Kidney epithelial cell (primary cell): ENCODE data around the gene CRIP1. TPM values are rescaled to one million over a fixed set of nuclear protein-coding genes. Genes with fewer than 3 reads are reported as not detected.
A peak's percentile ranks its signal among the peaks of the same experiment; 100 is the strongest.

Source experiments
- DNase-seq: peaks from one replicate; pipeline ENCODE4 v3.0.0-alpha.2; 2010; ENCODE audit warnings: low read depth
- H3K27me3 ChIP-seq: 2 replicates; pipeline ENCODE4 v1.6.0; 2011; ENCODE audit warnings: low read length; ENCODE audit not compliant: control insufficient read depth, insufficient read depth
- H3K36me3 ChIP-seq: 2 replicates; pipeline ENCODE4 v1.5.1; 2011; ENCODE audit warnings: low read length; ENCODE audit not compliant: control insufficient read depth, insufficient read depth
- H3K4me3 ChIP-seq: 2 replicates; pipeline ENCODE4 v1.5.1; 2011; ENCODE audit warnings: low read depth, mild to moderate bottlenecking, control low read depth, low read length
- total RNA-seq: library from RNA; depleted of rRNA; stranded (reverse); fragments of >200 nt; gene quantifications from 2 replicates; pipeline ENCODE4 v1.2.3, GENCODE V29; 2015
- TF ChIP-seq, protein P1 (sequence below): IDR thresholded peaks from 2 replicates; pipeline ENCODE4 v1.5.1; 2011; ENCODE audit warnings: mild to moderate bottlenecking, moderate library complexity, low read length, control low read depth, inconsistent platforms; ENCODE audit not compliant: insufficient read depth, poor library complexity, severe bottlenecking

The CRIP1 gene
- total RNA-seq, 1 donor from 2014 or later: 2.0 TPM

DNA sequence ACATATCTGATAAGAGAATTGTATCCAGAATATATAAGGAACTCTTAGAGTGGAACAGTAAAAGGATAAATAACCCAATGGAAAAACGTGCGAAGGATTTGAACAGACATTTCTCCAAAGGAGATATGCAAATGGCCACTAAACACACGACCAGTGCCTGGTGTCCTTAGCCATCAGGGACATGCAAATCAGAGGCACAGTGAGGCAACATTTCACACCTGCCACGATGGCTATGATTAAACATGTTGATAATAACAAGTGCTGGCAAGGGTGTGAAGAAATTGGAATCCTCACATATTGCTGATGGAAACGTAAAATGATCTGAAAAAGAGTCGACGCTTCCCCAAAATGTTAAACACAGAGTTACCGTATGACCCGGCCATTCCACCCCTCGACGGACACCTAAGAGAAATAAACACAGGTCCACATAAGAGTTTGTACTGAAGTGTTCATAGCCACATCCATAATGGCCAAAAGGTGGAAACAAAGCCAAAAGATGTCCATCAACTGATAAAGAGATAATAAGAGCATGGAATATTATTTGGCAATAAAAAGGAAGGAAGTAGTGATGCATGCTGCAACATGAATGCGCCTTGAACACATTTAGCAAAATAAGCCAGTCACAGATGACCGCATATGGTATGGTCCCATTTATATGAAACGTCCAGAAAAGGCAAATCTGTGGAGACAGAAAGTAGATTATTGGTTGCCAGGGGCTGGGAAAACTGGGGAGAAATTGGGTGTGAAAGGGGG lies 33.4 kb downstream of the CRIP1 start:
- Histone ChIP-seq H3K4me3 (no peak overlapping the region), H3K36me3 (no peaks in the 10 kb centered on the region), H3K27me3 (peaks cover 5% of the 10 kb centered on the region)
- DNase-seq: no peak
- TF ChIP-seq, protein P1, sequence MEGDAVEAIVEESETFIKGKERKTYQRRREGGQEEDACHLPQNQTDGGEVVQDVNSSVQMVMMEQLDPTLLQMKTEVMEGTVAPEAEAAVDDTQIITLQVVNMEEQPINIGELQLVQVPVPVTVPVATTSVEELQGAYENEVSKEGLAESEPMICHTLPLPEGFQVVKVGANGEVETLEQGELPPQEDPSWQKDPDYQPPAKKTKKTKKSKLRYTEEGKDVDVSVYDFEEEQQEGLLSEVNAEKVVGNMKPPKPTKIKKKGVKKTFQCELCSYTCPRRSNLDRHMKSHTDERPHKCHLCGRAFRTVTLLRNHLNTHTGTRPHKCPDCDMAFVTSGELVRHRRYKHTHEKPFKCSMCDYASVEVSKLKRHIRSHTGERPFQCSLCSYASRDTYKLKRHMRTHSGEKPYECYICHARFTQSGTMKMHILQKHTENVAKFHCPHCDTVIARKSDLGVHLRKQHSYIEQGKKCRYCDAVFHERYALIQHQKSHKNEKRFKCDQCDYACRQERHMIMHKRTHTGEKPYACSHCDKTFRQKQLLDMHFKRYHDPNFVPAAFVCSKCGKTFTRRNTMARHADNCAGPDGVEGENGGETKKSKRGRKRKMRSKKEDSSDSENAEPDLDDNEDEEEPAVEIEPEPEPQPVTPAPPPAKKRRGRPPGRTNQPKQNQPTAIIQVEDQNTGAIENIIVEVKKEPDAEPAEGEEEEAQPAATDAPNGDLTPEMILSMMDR: no peak

DNA sequence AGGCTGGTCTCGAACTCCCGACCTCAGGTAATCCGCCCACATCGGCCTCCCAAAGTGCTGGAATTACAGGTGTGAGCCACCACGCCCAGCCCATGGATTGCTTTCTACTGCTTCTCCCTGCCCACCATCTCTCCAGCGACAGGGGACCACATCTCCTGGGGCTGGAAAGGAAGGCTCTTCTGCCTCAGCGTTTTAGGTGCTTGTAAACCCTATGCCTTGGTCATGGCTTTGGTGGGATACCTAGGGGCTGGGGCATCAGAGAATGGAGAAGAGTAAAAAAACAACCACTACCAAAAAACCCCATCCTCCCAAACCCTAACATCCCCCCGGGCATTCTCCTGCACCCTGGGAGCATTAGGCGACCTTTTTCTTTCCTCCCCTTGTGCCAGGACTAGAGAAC lies 38.6 kb downstream of the CRIP1 start:
- no peaks in the 10 kb centered on the region for H3K36me3 ChIP-seq
- TF ChIP-seq, protein P1: no peak
- no peak for DNase-seq
- peaks cover 41% of the 10 kb centered on the region for H3K27me3 ChIP-seq
- no peak overlapping the region for H3K4me3 ChIP-seq

DNA sequence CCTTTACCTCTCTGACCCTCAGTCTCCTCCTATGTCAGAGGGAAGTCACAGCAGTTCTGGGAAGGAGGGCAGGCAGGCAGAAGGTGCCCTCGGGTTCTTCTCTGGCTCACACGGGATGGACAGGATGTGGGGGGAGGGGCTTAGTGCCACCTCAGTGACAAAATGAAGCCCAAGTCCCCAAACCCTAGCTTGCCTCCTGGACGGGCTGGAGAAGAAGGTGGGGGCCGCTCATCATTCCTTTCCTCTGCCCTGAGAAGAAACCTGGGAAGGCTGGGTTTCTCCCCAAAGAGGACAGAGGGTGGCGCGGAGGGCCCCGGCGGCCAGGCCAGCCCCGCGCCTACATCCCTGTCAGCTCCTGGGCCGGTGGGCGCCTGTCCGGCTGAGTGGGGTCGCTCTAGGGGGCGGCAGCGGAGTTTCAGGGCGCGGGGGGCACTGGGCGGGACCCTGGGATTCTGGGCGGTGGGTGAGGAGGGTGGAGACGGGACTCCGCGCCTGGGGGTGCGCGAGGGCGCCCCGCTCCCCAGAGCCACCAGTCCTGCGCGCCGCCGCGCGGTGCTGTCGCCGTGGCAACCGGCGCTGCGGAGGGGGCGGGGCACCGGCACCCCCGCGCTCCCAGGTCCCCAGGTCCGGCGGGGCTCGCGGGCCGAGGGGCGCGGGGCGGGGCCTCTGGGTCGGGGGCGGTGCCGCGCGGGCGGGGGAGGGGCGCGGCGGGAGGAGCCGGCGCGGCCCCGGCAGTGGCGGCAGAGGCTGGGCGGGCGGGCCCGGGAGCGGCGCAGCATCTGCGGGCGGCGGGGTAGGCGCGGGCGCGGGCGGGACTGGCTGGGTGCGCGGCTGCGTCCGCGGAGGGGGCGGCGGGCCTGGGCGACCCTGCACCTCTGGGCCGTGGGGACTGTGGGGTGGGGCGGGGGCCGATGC lies 39.4 kb downstream of the CRIP1 start, which contains the start of gene TMEM121:
TMEM121 (plus strand) TSS at position 723 of the 915 bp plus-strand sequence. CDS start 2,252 bp downstream, outside the sequence.
- Histone ChIP-seq H3K36me3 (no peaks in the 10 kb centered on the region), H3K27me3 (peaks cover 48% of the 10 kb centered on the region), H3K4me3 (peak within 1 kb of the TSS; percentile 48)
- TF ChIP-seq, protein P1: no peak
- no peak for DNase-seq

DNA sequence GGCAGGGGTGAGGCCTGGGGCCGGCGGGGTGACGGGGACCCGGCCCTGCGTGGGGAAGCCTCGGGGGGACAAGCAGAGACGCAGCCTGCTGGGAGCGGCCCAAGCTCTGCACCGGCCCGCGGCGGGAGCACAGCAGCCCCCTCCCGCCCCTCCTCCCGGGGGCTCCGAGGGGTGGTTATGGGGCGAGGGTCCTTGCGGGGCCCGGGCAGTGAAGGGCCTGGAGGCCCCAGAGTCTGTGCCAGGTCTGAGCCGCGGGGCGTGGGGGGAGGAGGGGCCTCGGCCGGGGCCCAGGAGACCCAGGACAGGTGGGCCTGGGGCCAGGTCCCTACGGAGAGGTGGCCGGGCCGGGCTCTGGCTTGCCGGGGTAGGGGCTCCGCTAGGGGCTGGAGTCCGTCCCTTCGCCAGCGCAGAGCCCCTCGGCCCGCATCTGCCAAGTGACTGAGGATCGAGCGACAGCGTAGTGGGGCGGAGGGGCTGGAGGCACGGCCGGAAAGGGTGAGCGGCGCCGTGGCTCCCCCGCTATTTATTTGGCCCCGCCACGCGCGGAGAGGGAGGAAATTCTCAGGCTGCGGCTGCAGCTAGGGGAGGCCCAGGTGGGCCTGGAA lies 40.2 kb downstream of the CRIP1 start:
- no peak for DNase-seq
- Histone ChIP-seq H3K36me3 (no peaks in the 10 kb centered on the region), H3K4me3 (peak overlapping the region; percentile 48), H3K27me3 (peaks cover 48% of the 10 kb centered on the region)
- TF ChIP-seq, protein P1: no peak

DNA sequence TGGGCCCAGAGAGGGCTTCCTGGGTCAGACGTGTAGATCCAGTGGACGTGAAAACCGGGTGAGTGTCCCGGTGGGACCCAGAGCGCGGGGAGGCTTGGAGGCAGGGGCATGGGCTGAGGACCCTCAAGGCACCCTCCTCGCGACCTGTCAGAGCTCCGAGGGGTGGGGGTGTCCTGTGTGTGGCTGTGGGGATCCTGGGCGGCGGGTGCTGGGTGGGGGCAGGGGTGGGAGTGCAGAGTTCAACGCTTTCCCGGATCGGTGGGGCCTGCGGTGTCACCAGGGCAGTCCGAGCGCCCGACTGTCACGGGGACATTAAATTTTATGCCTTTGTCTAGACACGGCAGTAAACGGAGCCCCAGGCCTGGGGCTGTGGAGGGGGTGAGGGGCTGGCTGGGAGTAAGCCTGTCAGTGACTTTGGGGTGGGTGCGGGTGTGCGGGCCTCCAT lies 40.7 kb downstream of the CRIP1 start:
- H3K27me3 ChIP-seq: peaks cover 48% of the 10 kb centered on the region
- DNase-seq: no peak
- TF ChIP-seq, protein P1: no peak
- H3K4me3 ChIP-seq: peak overlapping the region; percentile 48
- H3K36me3 ChIP-seq: no peaks in the 10 kb centered on the region
